ENCODE measurements around the gene HNRNPDL. TPM values are rescaled to one million over a fixed set of nuclear protein-coding genes. Genes with fewer than 3 reads are reported as not detected.

The HNRNPDL gene
- total and polyA plus RNA-seq, 2 experiments from 2014 or later, result 243 to 354 TPM

DNA sequence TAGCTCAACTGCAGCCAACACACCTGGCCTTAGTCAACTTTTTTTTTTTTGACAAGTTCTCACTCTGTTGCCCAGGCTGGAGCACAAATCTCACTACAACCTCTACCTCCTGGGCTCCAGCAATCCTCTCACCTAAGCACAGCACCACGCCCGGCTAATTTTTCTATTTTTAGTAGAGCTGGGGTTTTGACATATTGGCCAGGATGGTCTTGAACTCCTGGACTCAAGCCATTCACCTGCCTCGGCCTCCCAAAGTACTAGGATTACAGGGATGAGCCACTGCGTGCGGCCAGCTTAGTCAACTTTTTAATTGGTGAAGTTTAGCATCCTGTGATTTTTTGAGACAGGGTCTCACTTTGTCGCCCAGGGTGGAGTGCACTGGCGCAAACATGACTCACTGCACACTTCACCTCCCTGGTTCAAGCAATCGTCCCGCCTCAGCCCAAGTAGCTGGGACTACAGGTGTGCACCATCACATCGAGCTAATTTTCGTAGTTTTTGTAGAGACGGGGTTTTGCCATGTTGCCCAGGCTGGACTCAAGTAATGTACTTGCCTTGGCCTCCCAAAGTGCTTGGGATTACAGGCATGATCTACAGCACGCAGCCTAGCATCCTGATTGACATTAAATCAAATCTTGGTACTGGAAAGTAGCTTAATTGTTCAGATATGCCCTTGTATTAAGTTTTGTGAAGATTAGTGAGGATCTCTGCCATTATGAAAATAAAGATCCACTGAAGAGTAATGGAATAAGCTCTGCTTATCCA lies 8.3 kb downstream of the HNRNPDL start (continued):
- TF ChIP-seq, protein P1, sequence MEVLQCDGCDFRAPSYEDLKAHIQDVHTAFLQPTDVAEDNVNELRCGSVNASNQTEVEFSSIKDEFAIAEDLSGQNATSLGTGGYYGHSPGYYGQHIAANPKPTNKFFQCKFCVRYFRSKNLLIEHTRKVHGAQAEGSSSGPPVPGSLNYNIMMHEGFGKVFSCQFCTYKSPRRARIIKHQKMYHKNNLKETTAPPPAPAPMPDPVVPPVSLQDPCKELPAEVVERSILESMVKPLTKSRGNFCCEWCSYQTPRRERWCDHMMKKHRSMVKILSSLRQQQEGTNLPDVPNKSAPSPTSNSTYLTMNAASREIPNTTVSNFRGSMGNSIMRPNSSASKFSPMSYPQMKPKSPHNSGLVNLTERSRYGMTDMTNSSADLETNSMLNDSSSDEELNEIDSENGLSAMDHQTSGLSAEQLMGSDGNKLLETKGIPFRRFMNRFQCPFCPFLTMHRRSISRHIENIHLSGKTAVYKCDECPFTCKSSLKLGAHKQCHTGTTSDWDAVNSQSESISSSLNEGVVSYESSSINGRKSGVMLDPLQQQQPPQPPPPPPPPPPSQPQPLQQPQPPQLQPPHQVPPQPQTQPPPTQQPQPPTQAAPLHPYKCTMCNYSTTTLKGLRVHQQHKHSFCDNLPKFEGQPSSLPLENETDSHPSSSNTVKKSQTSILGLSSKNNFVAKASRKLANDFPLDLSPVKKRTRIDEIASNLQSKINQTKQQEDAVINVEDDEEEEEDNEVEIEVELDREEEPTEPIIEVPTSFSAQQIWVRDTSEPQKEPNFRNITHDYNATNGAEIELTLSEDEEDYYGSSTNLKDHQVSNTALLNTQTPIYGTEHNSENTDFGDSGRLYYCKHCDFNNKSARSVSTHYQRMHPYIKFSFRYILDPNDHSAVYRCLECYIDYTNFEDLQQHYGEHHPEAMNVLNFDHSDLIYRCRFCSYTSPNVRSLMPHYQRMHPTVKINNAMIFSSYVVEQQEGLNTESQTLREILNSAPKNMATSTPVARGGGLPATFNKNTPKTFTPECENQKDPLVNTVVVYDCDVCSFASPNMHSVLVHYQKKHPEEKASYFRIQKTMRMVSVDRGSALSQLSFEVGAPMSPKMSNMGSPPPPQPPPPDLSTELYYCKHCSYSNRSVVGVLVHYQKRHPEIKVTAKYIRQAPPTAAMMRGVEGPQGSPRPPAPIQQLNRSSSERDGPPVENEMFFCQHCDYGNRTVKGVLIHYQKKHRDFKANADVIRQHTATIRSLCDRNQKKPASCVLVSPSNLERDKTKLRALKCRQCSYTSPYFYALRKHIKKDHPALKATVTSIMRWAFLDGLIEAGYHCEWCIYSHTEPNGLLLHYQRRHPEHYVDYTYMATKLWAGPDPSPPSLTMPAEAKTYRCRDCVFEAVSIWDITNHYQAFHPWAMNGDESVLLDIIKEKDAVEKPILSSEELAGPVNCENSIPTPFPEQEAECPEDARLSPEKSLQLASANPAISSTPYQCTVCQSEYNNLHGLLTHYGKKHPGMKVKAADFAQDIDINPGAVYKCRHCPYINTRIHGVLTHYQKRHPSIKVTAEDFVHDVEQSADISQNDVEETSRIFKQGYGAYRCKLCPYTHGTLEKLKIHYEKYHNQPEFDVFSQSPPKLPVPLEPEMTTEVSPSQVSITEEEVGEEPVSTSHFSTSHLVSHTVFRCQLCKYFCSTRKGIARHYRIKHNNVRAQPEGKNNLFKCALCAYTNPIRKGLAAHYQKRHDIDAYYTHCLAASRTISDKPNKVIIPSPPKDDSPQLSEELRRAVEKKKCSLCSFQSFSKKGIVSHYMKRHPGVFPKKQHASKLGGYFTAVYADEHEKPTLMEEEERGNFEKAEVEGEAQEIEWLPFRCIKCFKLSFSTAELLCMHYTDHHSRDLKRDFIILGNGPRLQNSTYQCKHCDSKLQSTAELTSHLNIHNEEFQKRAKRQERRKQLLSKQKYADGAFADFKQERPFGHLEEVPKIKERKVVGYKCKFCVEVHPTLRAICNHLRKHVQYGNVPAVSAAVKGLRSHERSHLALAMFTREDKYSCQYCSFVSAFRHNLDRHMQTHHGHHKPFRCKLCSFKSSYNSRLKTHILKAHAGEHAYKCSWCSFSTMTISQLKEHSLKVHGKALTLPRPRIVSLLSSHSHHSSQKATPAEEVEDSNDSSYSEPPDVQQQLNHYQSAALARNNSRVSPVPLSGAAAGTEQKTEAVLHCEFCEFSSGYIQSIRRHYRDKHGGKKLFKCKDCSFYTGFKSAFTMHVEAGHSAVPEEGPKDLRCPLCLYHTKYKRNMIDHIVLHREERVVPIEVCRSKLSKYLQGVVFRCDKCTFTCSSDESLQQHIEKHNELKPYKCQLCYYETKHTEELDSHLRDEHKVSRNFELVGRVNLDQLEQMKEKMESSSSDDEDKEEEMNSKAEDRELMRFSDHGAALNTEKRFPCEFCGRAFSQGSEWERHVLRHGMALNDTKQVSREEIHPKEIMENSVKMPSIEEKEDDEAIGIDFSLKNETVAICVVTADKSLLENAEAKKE (CRISPR knock-in tag; IDR thresholded peaks at IDR 0.05), result no peak

DNA sequence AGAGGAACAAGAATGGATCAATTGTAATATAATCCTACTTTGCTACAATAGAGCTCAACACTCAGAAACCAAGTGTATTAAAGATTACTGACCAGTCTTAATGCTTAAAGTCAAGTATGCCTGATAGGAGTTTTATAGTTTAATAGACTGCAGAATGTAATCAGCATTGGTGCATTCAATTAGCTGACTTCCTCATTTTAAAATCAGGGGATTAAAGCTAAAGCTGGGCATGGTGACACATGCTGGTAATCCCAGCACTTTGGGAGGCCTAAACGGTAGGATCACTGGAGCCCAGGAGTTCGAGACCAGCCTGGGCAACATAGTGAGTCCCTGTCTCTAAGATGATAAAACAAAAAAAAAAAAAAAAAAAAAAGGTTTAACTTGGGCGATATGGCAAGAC lies 10.8 kb downstream of the HNRNPDL start:
- no peak overlapping the region for H3K4me3 Mint-ChIP-seq
- no peak for ATAC-seq
- H3K27ac ChIP-seq (ENCODE audit: low read depth), result no peak overlapping the region
- H3K4me2 ChIP-seq, result no peak overlapping the region
- peaks cover 6% of the 10 kb centered on the region; the same call in 2 of the 3 replicates for H3K9me3 Mint-ChIP-seq
- peaks cover 8% of the 10 kb centered on the region; the same call in 1 of the 2 replicates for H3K36me3 ChIP-seq (ENCODE audit: insufficient read depth)
- H3K4me1 ChIP-seq (ENCODE audit: insufficient read depth), result no peaks in the 10 kb centered on the region
- H3K4me1 Mint-ChIP-seq, result peaks cover 5% of the 10 kb centered on the region
- H3K27me3 Mint-ChIP-seq (ENCODE audit: insufficient read depth, low read depth, poor library complexity), result peaks cover 6% of the 10 kb centered on the region
- no peaks in the 10 kb centered on the region for H3K27me3 ChIP-seq (ENCODE audit: insufficient read depth)
- H3K79me2 ChIP-seq (replicated peaks; ENCODE audit: insufficient read depth), result no peaks in the 10 kb centered on the region
- no peak overlapping the region for H3K4me3 ChIP-seq
- 0 out of 2 replicates have a peak, but pooled peaks cover under 1% of the 10 kb centered on the region for H4K20me1 ChIP-seq (replicated peaks; ENCODE audit: insufficient read depth)
- H3K27ac Mint-ChIP-seq, result no peak overlapping the region
- H3K36me3 Mint-ChIP-seq (ENCODE audit: low read depth), result peaks cover 20% of the 10 kb centered on the region
- H3K9me2 ChIP-seq (ENCODE audit: insufficient read depth), result no peaks in the 10 kb centered on the region; the same call in none of the 2 replicates
- H2AFZ ChIP-seq, result no peak overlapping the region
- no peak for DNase-seq (ENCODE audit: low spot score)
- H3F3A ChIP-seq (replicated peaks; ENCODE audit: low read depth), result peaks cover 25% of the 10 kb centered on the region
- TF ChIP-seq STAT1 (IDR thresholded peaks at IDR 0.05; ENCODE audit: unreplicated experiment) (no peak), ZNF331 (CRISPR knock-in tag; IDR thresholded peaks at IDR 0.05; ENCODE audit: low read depth) (no peak), ZNF114 (CRISPR knock-in tag; IDR thresholded peaks at IDR 0.05) (no peak), NANOG (IDR thresholded peaks at IDR 0.05; ENCODE audit: borderline replicate concordance) (no peak)
- TF ChIP-seq, protein P2, sequence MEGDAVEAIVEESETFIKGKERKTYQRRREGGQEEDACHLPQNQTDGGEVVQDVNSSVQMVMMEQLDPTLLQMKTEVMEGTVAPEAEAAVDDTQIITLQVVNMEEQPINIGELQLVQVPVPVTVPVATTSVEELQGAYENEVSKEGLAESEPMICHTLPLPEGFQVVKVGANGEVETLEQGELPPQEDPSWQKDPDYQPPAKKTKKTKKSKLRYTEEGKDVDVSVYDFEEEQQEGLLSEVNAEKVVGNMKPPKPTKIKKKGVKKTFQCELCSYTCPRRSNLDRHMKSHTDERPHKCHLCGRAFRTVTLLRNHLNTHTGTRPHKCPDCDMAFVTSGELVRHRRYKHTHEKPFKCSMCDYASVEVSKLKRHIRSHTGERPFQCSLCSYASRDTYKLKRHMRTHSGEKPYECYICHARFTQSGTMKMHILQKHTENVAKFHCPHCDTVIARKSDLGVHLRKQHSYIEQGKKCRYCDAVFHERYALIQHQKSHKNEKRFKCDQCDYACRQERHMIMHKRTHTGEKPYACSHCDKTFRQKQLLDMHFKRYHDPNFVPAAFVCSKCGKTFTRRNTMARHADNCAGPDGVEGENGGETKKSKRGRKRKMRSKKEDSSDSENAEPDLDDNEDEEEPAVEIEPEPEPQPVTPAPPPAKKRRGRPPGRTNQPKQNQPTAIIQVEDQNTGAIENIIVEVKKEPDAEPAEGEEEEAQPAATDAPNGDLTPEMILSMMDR (conservative IDR thresholded peaks at IDR 0.05; ENCODE audit: low read depth in 2 of 2), result no peak
- TF ChIP-seq, protein P1 (CRISPR knock-in tag; IDR thresholded peaks at IDR 0.05), result no peak

Data from GM23338 (cell line).